Skin epidermis (tissue), 12 donors: ENCODE data around the gene CADPS.

Source experiments
- H3K27ac ChIP-seq, 21 experiments: fragments of 200-600 bp; sonication (generic) in 11 of 21; one replicate each; pipeline ENCODE4 v1.5.0; 2020; ENCODE audit warnings: mild to moderate bottlenecking in 3 of 21, inconsistent platforms in 2 of 21, moderate library complexity in 2 of 21
- H3K4me3 ChIP-seq, 7 experiments: fragments of 200-600 bp; sonication (generic) in 2 of 7; one replicate each; pipeline ENCODE4 v1.5.0; 2020; ENCODE audit warnings: inconsistent platforms in 2 of 7, mild to moderate bottlenecking in 2 of 7, moderate library complexity in 1 of 7

CADPS gene

DNA sequence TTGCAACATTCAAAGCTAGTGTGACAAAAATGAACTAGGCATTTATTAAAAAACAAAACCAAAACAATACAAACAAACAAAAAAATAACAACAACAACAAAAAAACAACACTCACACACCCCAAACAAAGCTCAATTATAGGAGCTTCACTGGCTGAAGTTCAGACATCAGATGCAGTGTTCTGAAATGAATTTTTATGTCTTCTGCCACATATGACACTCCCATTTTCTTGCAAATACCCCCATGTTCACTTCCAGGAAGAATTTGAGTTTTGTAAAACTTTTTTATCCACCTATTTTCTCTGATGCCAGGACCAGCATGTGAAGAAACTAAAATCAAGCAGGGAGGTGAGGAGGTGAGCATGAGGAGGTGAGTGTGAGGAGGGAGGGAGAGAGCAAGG is 113.9 kb downstream of the CADPS start:
- H3K27ac ChIP-seq = no peak overlapping the region
- no peak overlapping the region for H3K4me3 ChIP-seq

GRCh38 chr3:62758296-62759066 is 116.7 kb downstream of the CADPS start:
- Histone ChIP-seq H3K27ac (no peak overlapping the region), H3K4me3 (no peak overlapping the region)

DNA sequence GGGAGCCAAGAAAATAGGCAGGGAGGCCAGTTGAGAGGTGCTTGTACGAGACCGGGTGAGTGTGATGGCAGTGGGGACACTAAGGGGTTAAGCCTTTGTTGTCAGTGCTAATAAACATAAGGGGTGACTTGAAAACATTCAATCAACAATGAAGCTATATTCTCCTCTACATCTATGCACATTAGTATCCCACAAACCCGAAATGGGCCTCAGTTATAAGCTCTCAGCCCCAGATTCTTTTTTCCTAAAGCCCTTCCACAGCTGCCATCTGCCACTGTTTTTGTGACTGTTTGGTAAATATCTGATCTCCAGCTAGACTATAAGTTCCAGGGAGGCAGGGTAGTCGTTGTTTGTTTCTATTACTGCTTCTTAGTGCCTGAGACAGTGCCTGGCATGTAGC is 118.2 kb downstream of the CADPS start:
- Histone ChIP-seq H3K27ac (no peak overlapping the region), H3K4me3 (no peak overlapping the region)

DNA sequence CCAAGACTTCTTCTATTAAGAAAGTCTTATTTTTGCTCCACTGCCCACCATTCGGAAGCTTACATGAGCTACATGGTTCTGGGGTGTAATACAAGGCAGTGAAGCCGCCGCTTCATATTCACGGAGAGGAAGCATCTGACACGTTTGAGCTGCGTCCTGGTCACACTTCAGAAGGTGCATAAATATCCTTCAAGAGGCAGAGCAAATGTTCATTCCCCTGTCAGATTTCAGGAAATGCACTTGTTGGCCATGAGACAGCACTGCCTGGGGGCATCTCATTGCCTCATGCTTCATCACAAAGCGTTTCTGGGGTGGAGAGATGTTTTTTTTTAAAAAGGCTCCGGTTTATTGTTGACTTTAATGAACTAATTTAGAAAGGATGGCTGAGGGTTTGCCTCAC is 119.9 kb downstream of the CADPS start:
- Histone ChIP-seq H3K27ac (no peak overlapping the region), H3K4me3 (no peak overlapping the region)

- Histone ChIP-seq H3K4me3 (no peak overlapping the region), H3K27ac (no peak overlapping the region)
Observed at GRCh38 chr3:62749657-62750056, 125.6 kb downstream of the CADPS start.

GRCh38 chr3:62749130-62749529 is 126.1 kb downstream of the CADPS start:
- H3K4me3 ChIP-seq = no peak overlapping the region
- H3K27ac ChIP-seq = no peak overlapping the region

DNA sequence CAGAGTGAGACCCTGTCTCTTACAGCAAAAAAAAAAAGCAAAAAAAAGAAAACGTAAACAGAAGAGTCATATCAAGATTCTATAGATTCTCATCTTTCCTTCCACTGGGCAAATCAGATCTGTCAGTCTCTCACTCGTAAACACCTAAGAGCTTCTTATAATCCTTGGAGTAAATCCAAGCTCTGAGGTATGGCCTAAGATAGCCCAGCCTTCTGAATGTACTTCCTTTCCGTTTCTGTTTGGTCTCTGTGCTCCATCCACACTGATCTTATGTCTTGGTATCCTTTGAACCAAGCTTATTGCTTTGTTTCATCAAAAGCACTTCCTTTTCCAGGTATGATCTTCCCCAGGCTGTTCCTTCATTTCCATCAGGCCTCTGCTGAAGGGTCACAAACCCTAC is 137.8 kb downstream of the CADPS start:
- no peak overlapping the region for H3K27ac ChIP-seq
- no peak overlapping the region for H3K4me3 ChIP-seq

- Histone ChIP-seq H3K4me3 (no peak overlapping the region), H3K27ac (no peak overlapping the region)
Observed at GRCh38 chr3:62735510-62735909, 139.7 kb downstream of the CADPS start.

DNA sequence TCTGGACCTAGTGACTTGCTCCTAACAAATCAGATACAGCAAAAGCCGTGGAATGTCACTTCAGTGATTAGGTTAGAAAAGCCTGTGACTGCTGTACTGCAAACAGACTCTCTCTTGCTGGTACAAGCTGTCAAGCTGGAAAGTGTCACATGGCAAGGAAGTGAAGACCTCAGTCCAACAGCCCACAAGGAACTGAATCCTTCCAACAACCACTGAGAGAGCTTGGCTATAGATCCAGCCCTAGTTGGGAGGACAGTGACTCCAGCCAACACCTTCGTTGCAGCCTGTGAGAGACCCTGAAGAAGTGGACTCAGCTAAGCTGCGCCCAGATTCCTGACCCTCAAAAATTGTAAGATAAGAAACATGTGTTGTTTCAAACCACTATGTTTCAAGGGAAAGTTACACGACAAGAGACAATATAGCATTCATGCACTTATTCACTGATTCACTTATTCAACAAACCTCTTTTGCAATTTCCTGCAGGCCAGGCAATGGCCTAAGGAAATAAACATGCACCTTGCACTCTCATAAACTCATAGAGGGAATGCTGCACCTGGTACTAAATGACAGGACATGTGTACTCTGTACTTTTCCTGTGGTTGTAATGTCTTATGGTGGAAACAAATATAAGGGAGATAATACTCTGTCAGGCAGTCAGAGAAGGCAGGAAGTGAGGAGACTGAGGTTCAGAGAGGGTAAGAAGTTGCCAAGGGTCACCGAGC is 142.9 kb downstream of the CADPS start:
- Histone ChIP-seq H3K27ac (no peak overlapping the region), H3K4me3 (no peak overlapping the region)

- H3K27ac ChIP-seq = no peak overlapping the region
- H3K4me3 ChIP-seq = no peak overlapping the region
Observed at GRCh38 chr3:62727981-62728380, 147.2 kb downstream of the CADPS start.

DNA sequence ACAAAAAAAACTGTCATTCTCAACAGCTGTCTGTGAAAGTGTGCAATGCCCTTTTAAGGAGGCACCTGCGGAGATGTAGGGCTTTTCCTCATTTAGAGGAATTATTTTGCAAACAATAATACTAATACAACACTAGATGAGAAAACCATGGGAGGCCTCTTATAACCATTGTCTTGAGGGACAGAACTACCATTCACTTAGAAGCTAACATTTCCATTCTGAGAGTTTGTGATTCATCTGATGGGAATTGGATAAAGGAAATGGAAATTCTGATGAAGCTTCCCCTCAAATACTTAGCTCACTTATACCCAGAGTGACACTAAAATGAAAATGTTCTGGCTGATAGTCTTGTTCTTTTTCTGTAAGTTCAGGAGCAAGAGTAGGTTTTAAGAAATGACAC is 147.7 kb downstream of the CADPS start:
- H3K27ac ChIP-seq = no peak overlapping the region

GRCh38 chr3:62724503-62724902 is 150.7 kb downstream of the CADPS start:
- Histone ChIP-seq H3K4me3 (no peak overlapping the region), H3K27ac (no peak overlapping the region)

More for the DNA sequence above, 147.7 kb downstream of the CADPS start:
- H3K4me3 ChIP-seq = no peak overlapping the region

- H3K4me3 ChIP-seq = no peak overlapping the region
- H3K27ac ChIP-seq = no peak overlapping the region
Observed at GRCh38 chr3:62723914-62724217, 151.3 kb downstream of the CADPS start.

- Histone ChIP-seq H3K27ac (no peak overlapping the region), H3K4me3 (no peak overlapping the region)
Observed at GRCh38 chr3:62723166-62723913, 151.9 kb downstream of the CADPS start.

DNA sequence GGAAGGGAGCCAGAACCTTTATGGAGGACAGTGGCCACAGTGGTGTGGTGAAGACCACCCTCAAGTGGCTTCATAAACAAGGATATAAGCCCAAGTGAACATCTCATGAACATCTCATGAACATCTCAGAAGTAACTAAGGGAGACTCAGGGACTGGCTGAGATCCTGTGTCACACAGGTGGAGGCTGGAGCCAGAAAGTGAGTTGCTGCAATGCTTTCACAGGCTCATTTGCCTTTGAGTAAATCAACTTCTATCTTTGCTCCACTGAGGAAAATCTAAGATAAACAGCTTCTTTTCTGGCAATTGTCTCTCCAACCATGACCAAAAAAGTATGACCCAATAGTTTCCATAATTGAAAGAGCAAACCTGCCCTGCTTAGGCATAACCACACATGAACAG is 152.9 kb downstream of the CADPS start:
- no peak overlapping the region for H3K4me3 ChIP-seq
- no peak overlapping the region for H3K27ac ChIP-seq

GRCh38 chr3:62718515-62719320 is 156.5 kb downstream of the CADPS start:
- H3K27ac ChIP-seq = no peak overlapping the region
- no peak overlapping the region for H3K4me3 ChIP-seq

DNA sequence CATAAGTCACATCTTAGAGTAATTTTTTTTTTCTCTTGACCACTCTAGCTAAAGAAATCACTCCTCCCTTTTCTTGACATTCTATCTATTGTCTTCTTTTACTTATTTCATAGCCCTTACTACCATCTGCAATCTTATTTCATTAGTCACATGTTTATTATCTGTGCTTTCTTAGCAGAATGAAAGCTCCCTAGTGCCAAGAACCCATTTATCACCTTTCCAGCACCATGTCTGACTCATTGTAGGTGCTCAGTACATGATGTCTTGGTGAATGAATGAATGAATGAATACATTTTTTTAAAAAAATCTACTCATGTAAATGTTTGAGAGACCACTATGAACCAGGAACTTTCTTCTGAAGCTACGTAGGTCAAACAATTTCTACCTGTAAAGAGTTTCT is 157.2 kb downstream of the CADPS start:
- no peak overlapping the region for H3K4me3 ChIP-seq
- no peak overlapping the region for H3K27ac ChIP-seq

GRCh38 chr3:62712746-62713145 is 162.5 kb downstream of the CADPS start:
- H3K4me3 ChIP-seq = no peak overlapping the region
- no peak overlapping the region for H3K27ac ChIP-seq

GRCh38 chr3:62710751-62711150 is 164.5 kb downstream of the CADPS start:
- no peak overlapping the region for H3K4me3 ChIP-seq
- no peak overlapping the region for H3K27ac ChIP-seq
